ENCODE measurements around the gene PRKCH. TPM values are rescaled to one million over a fixed set of nuclear protein-coding genes. Genes with fewer than 3 reads are reported as not detected.

Gene PRKCH
- total RNA-seq, 2 experiments from 2014 or later: 193 to 194 TPM

- Mint-ChIP-seq H3K9me3 (no peaks in the 10 kb centered on the region), H3K36me3 (ENCODE audit: low read depth) (peaks cover 50% of the 10 kb centered on the region), H3K4me1 (ENCODE audit: low read depth) (peaks cover 52% of the 10 kb centered on the region), H3K27ac (no peak overlapping the region), H3K27me3 (no peaks in the 10 kb centered on the region), H3K4me3 (no peak overlapping the region)
- ChIA-PET CTCF (interaction anchor here (0.8 to 1.4 kb wide), 3 partner anchors 9 to 16 kb away, joined by 3 to 4 read pairs (median 3); no protein-coding TSS in a partner anchor), POLR2A (interaction anchor here (2.3 to 3.5 kb wide), 2 partner anchors 9 to 12 kb away, joined by 12 to 15 read pairs; no protein-coding TSS in a partner anchor)
- intact Hi-C loops (cut with micrococcal nuclease): no loop called here
- TF ChIP-seq CTCF (IDR thresholded peaks at IDR 0.05): no peak
- no peak for DNase-seq
- no peak for ATAC-seq
Measured at GRCh38 chr14:61491224-61491623, 169.8 kb downstream of the PRKCH start.

GRCh38 chr14:61491876-61492434 is 170.6 kb downstream of the PRKCH start:
- Mint-ChIP-seq H3K27me3 (no peaks in the 10 kb centered on the region), H3K36me3 (ENCODE audit: low read depth) (peaks cover 50% of the 10 kb centered on the region), H3K9me3 (no peaks in the 10 kb centered on the region), H3K4me3 (no peak overlapping the region), H3K4me1 (ENCODE audit: low read depth) (peaks cover 53% of the 10 kb centered on the region), H3K27ac (no peak overlapping the region)
- TF ChIP-seq CTCF (IDR thresholded peaks at IDR 0.05): no peak
- ChIA-PET CTCF (interaction anchor here (1.0 to 1.9 kb wide), 3 partner anchors 8 to 12 kb away, joined by 3 to 10 read pairs (median 3); no protein-coding TSS in a partner anchor), POLR2A (interaction anchor here (2.3 to 3.5 kb wide), 2 partner anchors 9 to 13 kb away, joined by 12 to 15 read pairs; no protein-coding TSS in a partner anchor)
- intact Hi-C loops (cut with micrococcal nuclease): no loop called here
- no peak for ATAC-seq
- DNase-seq: no peak

GRCh38 chr14:61492474-61492873 is 171.1 kb downstream of the PRKCH start:
- TF ChIP-seq CTCF (IDR thresholded peaks at IDR 0.05): no peak
- ChIA-PET POLR2A (interaction anchor here (1.0 to 3.5 kb wide), 2 partner anchors 10 to 13 kb away, joined by 3 to 15 read pairs; no protein-coding TSS in a partner anchor), CTCF (interaction anchor here (1.5 to 1.9 kb wide), 2 partner anchors 10 to 346 kb away, joined by 5 to 10 read pairs; no protein-coding TSS in a partner anchor)
- Mint-ChIP-seq H3K4me1 (ENCODE audit: low read depth) (peaks cover 53% of the 10 kb centered on the region), H3K9me3 (no peaks in the 10 kb centered on the region), H3K27ac (no peak overlapping the region), H3K36me3 (ENCODE audit: low read depth) (peaks cover 50% of the 10 kb centered on the region), H3K27me3 (no peaks in the 10 kb centered on the region), H3K4me3 (no peak overlapping the region)
- DNase-seq (peak; percentile 23), ATAC-seq (no peak)
- intact Hi-C loops (cut with micrococcal nuclease): no loop called here

- Mint-ChIP-seq H3K27me3 (no peaks in the 10 kb centered on the region), H3K27ac (no peak overlapping the region), H3K4me1 (ENCODE audit: low read depth) (peaks cover 53% of the 10 kb centered on the region), H3K4me3 (no peak overlapping the region), H3K36me3 (ENCODE audit: low read depth) (peaks cover 50% of the 10 kb centered on the region), H3K9me3 (no peaks in the 10 kb centered on the region)
- intact Hi-C loops (cut with micrococcal nuclease): no loop called here
- ATAC-seq: no peak
- ChIA-PET CTCF (interaction anchor here (1.1 to 1.9 kb wide), 3 partner anchors 9 to 345 kb away, joined by 4 to 10 read pairs (median 5); no protein-coding TSS in a partner anchor), POLR2A (interaction anchor here (1.0 to 3.5 kb wide), 4 partner anchors 9 to 14 kb away, joined by 3 to 15 read pairs (median 4); no protein-coding TSS in a partner anchor)
- TF ChIP-seq CTCF (IDR thresholded peaks at IDR 0.05): no peak
- no peak for DNase-seq
Measured at GRCh38 chr14:61493239-61493638, 171.9 kb downstream of the PRKCH start.

- Mint-ChIP-seq H3K4me1 (ENCODE audit: low read depth) (peaks cover 53% of the 10 kb centered on the region), H3K4me3 (no peak overlapping the region), H3K27me3 (no peaks in the 10 kb centered on the region), H3K27ac (no peak overlapping the region), H3K36me3 (ENCODE audit: low read depth) (peaks cover 49% of the 10 kb centered on the region), H3K9me3 (no peaks in the 10 kb centered on the region)
- ChIA-PET POLR2A (interaction anchor here (0.9 to 1.4 kb wide), 5 partner anchors 9 to 15 kb away, joined by 3 to 5 read pairs (median 3); no protein-coding TSS in a partner anchor), CTCF (interaction anchor here (1.1 to 2.2 kb wide), 4 partner anchors 8 to 344 kb away, joined by 4 to 13 read pairs (median 8); no protein-coding TSS in a partner anchor)
- intact Hi-C loops (cut with micrococcal nuclease): no loop called here
- TF ChIP-seq CTCF (IDR thresholded peaks at IDR 0.05): no peak
- no peak for ATAC-seq
- DNase-seq: no peak
Measured at GRCh38 chr14:61494018-61494417, 172.6 kb downstream of the PRKCH start.

Measured in activated CD8-positive, alpha-beta T cell treated with anti-CD3 and anti-CD28 coated beads for 36 hours (primary cell).